T-helper 1 cell (primary cell): ENCODE results near the gene KLF1.
A peak's percentile ranks its signal among the peaks of the same experiment; 100 is the strongest.

Experiments
- DNase-seq, 5 donors: peaks; one replicate each; pipeline ENCODE4 v3.0.0-alpha.2; 2012 to 2020

Gene KLF1

DNA sequence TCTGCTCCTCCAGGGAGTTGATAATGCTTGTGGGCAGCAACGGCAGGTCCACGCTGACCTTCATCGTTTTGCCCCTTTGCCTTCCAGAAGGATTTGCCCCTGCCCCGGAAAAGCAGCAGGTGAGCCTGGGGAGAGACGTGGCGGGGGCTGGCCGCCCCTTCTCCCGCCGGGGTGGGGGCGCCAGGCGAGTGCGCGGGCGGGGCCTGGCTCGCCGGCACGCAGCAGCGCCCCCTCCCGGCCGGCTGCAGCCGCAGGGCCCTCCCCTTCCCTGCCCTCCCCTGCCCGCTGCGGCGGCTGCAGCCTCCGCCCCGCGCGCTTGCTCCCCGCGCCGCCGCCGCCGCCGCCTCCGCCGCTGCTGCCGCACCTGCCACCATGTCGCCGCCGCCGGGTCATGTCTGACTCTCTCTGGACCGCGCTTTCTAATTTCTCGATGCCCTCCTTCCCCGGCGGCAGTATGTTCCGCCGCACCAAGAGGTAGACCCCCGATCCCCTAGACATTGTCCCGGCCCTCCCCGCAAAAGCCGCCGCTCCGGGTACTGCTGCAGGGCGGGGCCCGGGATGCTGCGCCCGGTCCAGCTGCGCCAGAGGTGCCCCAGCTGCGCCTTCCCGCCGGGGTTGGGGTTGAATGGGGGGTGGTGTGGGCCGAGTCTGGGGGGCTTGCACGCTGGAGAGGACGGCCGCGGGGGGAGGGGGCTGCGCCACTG, 48.7 kb downstream of the KLF1 start, which contains the start of gene MAST1:
MAST1 (plus strand) TSS at position 334 of the 704 bp plus-strand sequence; CDS start at position 392, 58 bp downstream.
- DNase-seq = peak in 4 of 5 donors; percentile 24 to 60 (median 47)

DNA sequence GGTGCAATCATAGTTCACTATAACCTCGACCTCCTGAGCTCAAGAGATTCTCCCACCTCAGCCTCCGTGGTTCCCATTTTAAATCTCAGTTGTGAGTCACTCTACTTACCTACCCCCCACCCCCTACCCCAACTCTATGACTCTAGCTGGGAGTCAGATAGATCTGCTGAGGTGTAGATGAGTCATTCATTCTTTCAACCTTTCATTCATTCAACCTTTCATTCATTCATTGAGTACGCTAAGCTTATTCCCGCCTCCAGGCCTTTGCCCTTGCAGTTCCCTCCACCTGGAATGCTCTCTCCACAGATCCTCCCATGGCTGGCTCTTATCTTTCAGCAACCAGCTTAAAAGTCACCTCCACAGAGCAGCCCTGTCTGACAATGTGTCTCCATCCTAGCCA, 49.8 kb downstream of the KLF1 start:
- DNase-seq = no peak

DNA sequence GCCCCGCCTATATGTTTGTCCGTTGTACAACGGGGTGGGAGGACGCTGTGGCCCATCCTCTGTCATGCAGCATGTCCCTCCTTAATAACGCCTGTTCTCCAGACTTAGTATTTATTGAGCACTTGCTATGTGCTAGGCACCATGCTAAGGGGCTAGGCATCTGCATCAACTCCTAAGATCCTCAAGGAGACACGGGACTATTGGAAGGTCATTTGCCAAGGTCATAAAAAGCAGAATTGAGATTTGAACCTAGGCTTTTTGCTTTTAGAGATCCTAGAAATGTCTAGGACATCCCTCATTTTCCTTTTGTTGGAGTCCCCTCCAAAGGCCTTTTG, 50.5 kb downstream of the KLF1 start:
- no peak for DNase-seq

DNA sequence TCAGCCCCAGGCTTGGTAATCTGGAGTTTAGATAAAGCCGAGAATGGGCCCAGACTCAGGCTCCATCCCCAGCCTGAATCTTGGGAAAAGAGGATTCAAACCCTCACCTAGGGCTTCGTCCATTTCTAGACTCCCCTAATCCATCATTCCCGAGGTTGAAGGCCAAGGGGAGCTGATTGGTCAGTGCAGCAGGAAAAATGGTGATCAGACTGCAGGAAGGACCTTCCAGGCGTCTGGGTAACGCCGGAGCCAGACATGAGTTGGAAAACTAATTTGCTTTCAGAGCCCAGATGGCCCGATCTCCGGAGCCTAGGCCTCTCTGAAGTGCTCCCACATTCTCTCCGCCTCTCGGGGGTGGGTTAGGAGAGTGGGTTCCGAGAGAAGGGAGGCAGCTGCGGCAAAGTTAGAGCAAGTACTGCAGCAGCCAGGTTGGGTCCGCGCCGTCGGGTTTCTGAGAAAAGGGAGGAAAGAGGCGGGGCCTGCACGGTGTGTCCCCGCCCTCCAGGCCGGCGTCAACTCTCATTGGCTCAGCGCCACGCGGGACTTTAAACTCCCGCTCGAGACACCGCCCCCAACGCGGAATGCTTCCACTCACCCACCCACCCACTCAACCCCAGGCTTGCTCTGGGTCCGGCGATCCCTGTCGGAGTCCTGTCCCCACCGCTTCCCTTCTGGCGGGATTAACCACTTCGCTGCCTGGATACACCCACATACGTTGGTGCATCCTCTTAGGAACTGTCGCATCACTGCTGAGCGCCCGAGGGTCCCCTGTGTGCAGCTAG, 51.8 kb downstream of the KLF1 start:
- no peak for DNase-seq

DNA sequence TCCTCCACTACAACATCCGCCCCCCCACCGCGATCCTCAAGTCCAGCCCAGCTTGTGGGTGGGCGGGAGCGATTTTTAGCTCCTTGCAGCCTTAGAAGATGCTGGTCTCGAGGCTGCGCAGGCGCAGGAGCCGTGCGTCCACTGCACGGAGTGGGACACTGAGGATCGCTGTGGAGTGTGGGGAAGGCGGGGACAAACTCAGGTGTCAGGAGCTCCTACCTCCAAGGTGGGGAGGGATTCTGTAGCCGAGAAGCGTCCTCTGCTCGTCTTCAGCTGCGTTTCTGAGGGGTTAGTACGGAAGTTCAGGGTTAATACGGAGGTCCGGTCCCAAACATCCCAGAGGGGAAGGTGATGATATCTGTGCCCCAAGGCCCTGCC, 52.4 kb downstream of the KLF1 start, which contains the start of gene RTBDN:
RTBDN (minus strand) TSS at position 14 of the 378 bp plus-strand sequence. CDS start 4,600 bp downstream, outside the sequence.
- no peak for DNase-seq
